GM23248 (cell line): ENCODE results near the gene SEC24B. TPM values are rescaled to one million over a fixed set of nuclear protein-coding genes. Genes with fewer than 3 reads are reported as not detected.

ENCODE experiments used
- DNase-seq: peaks from one replicate; pipeline ENCODE4 v3.0.0-alpha.2; 2015
- H2AFZ ChIP-seq: fragments of 200-600 bp; sonication (generic); 2 replicates; pipeline ENCODE4 v1.6.1; 2016; ENCODE audit warnings: antibody characterized with exemption
- H3F3A ChIP-seq: fragments of 200-600 bp; sonication (generic); 2 replicates; pipeline ENCODE4 v1.6.1; 2016; ENCODE audit warnings: mild to moderate bottlenecking, antibody characterized with exemption, mixed run types; ENCODE audit not compliant: insufficient read depth
- H3K27ac ChIP-seq: fragments of 200-600 bp; sonication (generic); 2 replicates; pipeline ENCODE4 v1.5.1; 2016; ENCODE audit warnings: mild to moderate bottlenecking
- H3K27me3 ChIP-seq: fragments of 200-600 bp; sonication (generic); replicated peaks from 2 replicates; pipeline ENCODE4 v1.6.1; 2016; ENCODE audit warnings: mild to moderate bottlenecking; ENCODE audit not compliant: insufficient read depth
- H3K36me3 ChIP-seq: fragments of 200-600 bp; sonication (generic); 2 replicates; pipeline ENCODE4 v1.6.1; 2016; ENCODE audit warnings: low read depth, mild to moderate bottlenecking
- H3K4me1 ChIP-seq: fragments of 200-600 bp; sonication (generic); 2 replicates; pipeline ENCODE4 v1.6.1; 2016; ENCODE audit warnings: mild to moderate bottlenecking; ENCODE audit not compliant: insufficient read depth
- H3K4me2 ChIP-seq: fragments of 200-600 bp; sonication (generic); one replicate; pipeline ENCODE4 v1.6.1; 2016; ENCODE audit warnings: mild to moderate bottlenecking; ENCODE audit not compliant: unreplicated experiment
- H3K4me3 ChIP-seq: fragments of 200-600 bp; sonication (generic); 2 replicates; pipeline ENCODE4 v1.5.1; 2016; ENCODE audit warnings: mild to moderate bottlenecking
- H3K79me2 ChIP-seq: fragments of 200-600 bp; sonication (generic); 2 replicates; pipeline ENCODE4 v1.6.1; 2016; ENCODE audit warnings: mild to moderate bottlenecking; ENCODE audit not compliant: insufficient read depth
- H3K9ac ChIP-seq: fragments of 200-600 bp; sonication (generic); 2 replicates; pipeline ENCODE4 v1.6.1; 2016; ENCODE audit warnings: mild to moderate bottlenecking
- H3K9me2 ChIP-seq: fragments of 200-600 bp; sonication (generic); 2 replicates; pipeline ENCODE4 v1.6.1; 2016; ENCODE audit warnings: mixed run types, mild to moderate bottlenecking, moderate library complexity; ENCODE audit not compliant: insufficient read depth
- H3K9me3 ChIP-seq: fragments of 200-600 bp; sonication (generic); one replicate; pipeline ENCODE4 v1.6.1; 2017; ENCODE audit warnings: low read depth
- H4K20me1 ChIP-seq: fragments of 200-600 bp; sonication (generic); 2 replicates; pipeline ENCODE4 v1.6.0; 2016; ENCODE audit not compliant: insufficient read depth
- EZH2 ChIP-seq: fragments of 200-600 bp; sonication (generic); IDR thresholded peaks from 2 replicates; pipeline ENCODE4 v1.6.1; 2018; ENCODE audit warnings: antibody characterized with exemption, mild to moderate bottlenecking; ENCODE audit not compliant: insufficient read depth, poor library complexity, severe bottlenecking
- EZH2phosphoT487 ChIP-seq: fragments of 200-600 bp; sonication (generic); IDR thresholded peaks from 2 replicates; pipeline ENCODE4 v1.6.1; 2018; ENCODE audit warnings: antibody characterized with exemption, moderate library complexity, mild to moderate bottlenecking, low read depth; ENCODE audit not compliant: insufficient read depth
- WGBS, 2 experiments: methylation state at CpG; one replicate each; pipeline ENCODE4 v1.1.6; 2015 to 2017; ENCODE audit warnings: low lambda C conversion rate in 2 of 2, low coverage in 1 of 2; ENCODE audit errors: missing lambda C conversion rate in 2 of 2; 5-methylcytosine and 5-hydroxymethylcytosine counted together
- in situ Hi-C: fragments of 300-500 bp; cut with MboI; formaldehyde crosslinking; loops from 2 replicates; pipeline ENCODE4 v1.15.0; 2020
- polyA plus RNA-seq: library from polyadenylated mRNA; unstranded; fragments of >200 nt; fragmentation: Nextera tagmentation; extraction: Ambion mirVana; gene quantifications from 2 replicates; pipeline ENCODE4 v1.2.1, GENCODE V29; 2016
- total RNA-seq: library from RNA; depleted of rRNA; stranded (reverse); fragments of >200 nt; shearing (Covaris generic); gene quantifications from 2 replicates; pipeline ENCODE4 v1.2.3, GENCODE V29; 2014

SEC24B gene
- total and polyA plus RNA-seq, 2 experiments from 2014 or later, result 20.3 to 26.6 TPM

GRCh38 chr4:109390115-109390768 is 43.4 kb upstream of the SEC24B start:
- no peaks in the 10 kb centered on the region for H3F3A ChIP-seq
- DNase-seq, result no peak
- no peaks in the 10 kb centered on the region for H4K20me1 ChIP-seq
- H3K9me3 ChIP-seq, result no peaks in the 10 kb centered on the region
- no peaks in the 10 kb centered on the region for H3K9me2 ChIP-seq
- H3K27ac ChIP-seq, result no peak overlapping the region
- no peak overlapping the region for H3K4me3 ChIP-seq
- no peaks in the 10 kb centered on the region for H3K4me1 ChIP-seq
- no peak overlapping the region for H2AFZ ChIP-seq
- no peaks in the 10 kb centered on the region for H3K27me3 ChIP-seq
- no peak overlapping the region for H3K9ac ChIP-seq
- no peak overlapping the region for H3K4me2 ChIP-seq
- H3K79me2 ChIP-seq, result no peaks in the 10 kb centered on the region
- no peak for TF ChIP-seq EZH2phosphoT487
- TF ChIP-seq EZH2, result no peak
- in situ Hi-C loops, result no loop called here
- no peaks in the 10 kb centered on the region for H3K36me3 ChIP-seq

DNA sequence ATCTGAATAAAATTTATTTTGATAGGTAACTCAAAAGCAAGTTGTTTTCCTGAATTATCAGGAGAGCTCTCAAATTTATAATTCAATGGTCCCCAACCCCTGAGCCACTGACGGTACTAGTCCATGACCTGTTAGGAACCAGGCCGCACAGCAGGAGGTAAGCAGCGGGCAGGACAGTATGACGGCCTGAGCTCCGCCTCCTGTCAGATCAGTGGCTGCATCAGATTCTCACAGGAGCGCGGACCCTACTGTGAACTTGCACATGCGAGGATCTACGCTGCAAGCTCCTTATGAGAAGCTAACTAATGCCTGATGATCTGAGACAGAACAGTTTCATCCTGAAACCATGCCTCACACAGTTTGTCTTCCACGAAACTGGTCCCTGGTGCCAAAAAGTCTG is 37.9 kb upstream of the SEC24B start:
- no peak overlapping the region for H2AFZ ChIP-seq

DNA sequence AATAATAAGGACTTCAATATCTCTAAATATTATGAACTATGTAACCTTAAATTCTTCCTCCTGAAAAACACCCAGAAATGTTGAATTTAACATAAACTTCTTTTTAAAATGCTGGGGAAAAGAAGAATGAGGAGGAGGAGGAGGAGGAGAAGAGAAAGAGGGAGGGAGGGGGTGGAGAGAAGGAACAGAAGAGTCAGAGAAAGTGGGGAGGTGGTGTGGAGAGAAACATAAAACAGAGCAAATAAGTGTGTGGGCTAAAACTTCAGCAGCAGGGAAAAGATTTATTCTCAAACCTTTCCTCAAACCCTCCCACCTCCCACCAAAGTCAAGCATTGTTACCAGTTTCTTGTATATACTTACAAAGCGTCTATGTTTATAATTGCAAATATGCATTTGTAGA is 34.7 kb upstream of the SEC24B start:
- Histone ChIP-seq H3K27me3 (no peaks in the 10 kb centered on the region), H3K4me1 (no peaks in the 10 kb centered on the region), H3K9me2 (no peaks in the 10 kb centered on the region), H3K4me3 (no peak overlapping the region), H3F3A (no peaks in the 10 kb centered on the region), H3K9me3 (no peaks in the 10 kb centered on the region), H3K79me2 (no peaks in the 10 kb centered on the region), H3K27ac (no peak overlapping the region), H3K36me3 (no peaks in the 10 kb centered on the region), H2AFZ (no peak overlapping the region), H3K4me2 (no peak overlapping the region), H4K20me1 (no peaks in the 10 kb centered on the region), H3K9ac (no peak overlapping the region)
- DNase-seq, result no peak
- in situ Hi-C loops, result no loop called here
- TF ChIP-seq EZH2 (no peak), EZH2phosphoT487 (no peak)
- WGBS, 2 experiments, result 86 to 96% methylated on average over 1 of the region's 1 CpG

More for the DNA sequence above, 37.9 kb upstream of the SEC24B start:
- 82 to 84% methylated on average over 10 of the region's 10 CpGs for WGBS, 2 experiments
- Histone ChIP-seq H3F3A (no peaks in the 10 kb centered on the region), H4K20me1 (no peaks in the 10 kb centered on the region), H3K36me3 (no peaks in the 10 kb centered on the region), H3K9me2 (no peaks in the 10 kb centered on the region), H3K9me3 (no peaks in the 10 kb centered on the region), H3K4me2 (no peak overlapping the region), H3K4me3 (no peak overlapping the region), H3K27me3 (no peaks in the 10 kb centered on the region), H3K9ac (no peak overlapping the region), H3K27ac (no peak overlapping the region), H3K4me1 (no peaks in the 10 kb centered on the region), H3K79me2 (no peaks in the 10 kb centered on the region)
- in situ Hi-C loops, result no loop called here
- TF ChIP-seq EZH2 (no peak), EZH2phosphoT487 (no peak)
- DNase-seq, result no peak

DNA sequence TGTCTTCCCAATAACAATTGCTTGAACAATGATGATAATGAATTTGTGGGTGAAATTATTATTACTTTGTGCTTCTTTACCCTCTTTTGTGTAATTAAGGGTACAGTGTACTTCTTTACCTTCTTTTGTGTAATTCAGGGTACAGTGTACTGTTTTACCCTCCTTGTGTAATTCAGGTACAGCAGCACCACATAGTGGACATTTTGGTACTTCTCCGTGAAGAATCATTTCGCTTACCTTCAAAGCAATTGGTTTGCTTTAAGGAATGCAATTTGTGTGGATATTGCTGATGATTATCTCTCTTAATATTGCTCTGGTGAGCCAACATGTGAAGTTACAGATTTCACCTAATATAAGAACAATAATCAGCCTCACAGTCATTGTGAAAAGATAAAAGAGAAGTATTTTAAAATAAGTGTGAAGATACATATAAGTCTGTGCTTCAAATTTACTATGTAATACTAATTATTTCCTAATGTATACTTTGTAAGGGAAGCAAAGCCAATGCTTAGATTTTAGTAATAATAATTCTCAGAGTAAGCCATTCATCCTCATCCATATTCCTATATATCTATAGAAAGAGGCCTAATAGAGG is 27.2 kb upstream of the SEC24B start:
- Histone ChIP-seq H3K9me2 (no peaks in the 10 kb centered on the region), H3K4me3 (no peak overlapping the region), H3K9ac (no peak overlapping the region), H3K36me3 (no peaks in the 10 kb centered on the region), H3F3A (0 out of 2 replicates have a peak, but pooled peaks cover 4% of the 10 kb centered on the region), H4K20me1 (no peaks in the 10 kb centered on the region), H2AFZ (no peak overlapping the region), H3K4me1 (peaks cover 10% of the 10 kb centered on the region; the same call in 1 of the 2 replicates), H3K4me2 (no peak overlapping the region), H3K9me3 (no peaks in the 10 kb centered on the region), H3K27ac (no peak overlapping the region), H3K79me2 (no peaks in the 10 kb centered on the region), H3K27me3 (no peaks in the 10 kb centered on the region)
- WGBS, 2 experiments, result 26 to 42% methylated on average over 2 of the region's 2 CpGs
- no peak for TF ChIP-seq EZH2
- no peak for TF ChIP-seq EZH2phosphoT487
- DNase-seq, result peak; percentile 66
- in situ Hi-C loops, result loop anchor here (10.0 kb wide), 1 partner anchor 572 kb away; no protein-coding TSS in a partner anchor
